ENCODE data around the gene RFPL2.
"Not testable (repeated sequence)": the region's sequence is repeated elsewhere in the genome, so short reads cannot be mapped to it uniquely, and the experiment has no call there.

The RFPL2 gene

GRCh38 chr22:32175115-32175514, 29.8 kb downstream of the RFPL2 start:
- Histone ChIP-seq H4K20me1 (ENCODE audit: low read depth, low read length) (no peaks in the 10 kb centered on the region), H3K4me3 (ENCODE audit: insufficient read depth, low read length, poor library complexity, severe bottlenecking) (no peak overlapping the region), H3K36me3 (ENCODE audit: low read length) (no peaks in the 10 kb centered on the region), H3K9ac (ENCODE audit: low read length) (no peak overlapping the region), H2AFZ (ENCODE audit: low read depth, low read length, severe bottlenecking) (no peak overlapping the region), H3K79me2 (ENCODE audit: insufficient read depth, low read length) (no peaks in the 10 kb centered on the region), H3K9me2 (replicated peaks; ENCODE audit: insufficient read depth, low read length) (no peaks in the 10 kb centered on the region), H3K27me3 (ENCODE audit: low read length) (no peaks in the 10 kb centered on the region), H3K27ac (ENCODE audit: low read depth, low read length) (no peak overlapping the region), H3K9me3 (ENCODE audit: insufficient read depth, low read length) (no peaks in the 10 kb centered on the region), H3K4me2 (ENCODE audit: low read depth, low read length, poor library complexity, severe bottlenecking) (no peak overlapping the region), H3F3A (ENCODE audit: insufficient read depth) (no peaks in the 10 kb centered on the region)
- no peak for TF ChIP-seq EZH2phosphoT487 (conservative IDR thresholded peaks at IDR 0.05; ENCODE audit: low read length)
- TF ChIP-seq CTCF (IDR thresholded peaks at IDR 0.05; ENCODE audit: insufficient read depth, low read length, poor library complexity, severe bottlenecking): no peak

- Histone ChIP-seq H2AFZ (ENCODE audit: low read depth, low read length, severe bottlenecking) (no peak overlapping the region), H3K9ac (ENCODE audit: low read length) (no peak overlapping the region), H3K4me2 (ENCODE audit: low read depth, low read length, poor library complexity, severe bottlenecking) (no peak overlapping the region), H4K20me1 (ENCODE audit: low read depth, low read length) (no peaks in the 10 kb centered on the region), H3K36me3 (ENCODE audit: low read length) (no peaks in the 10 kb centered on the region), H3K27me3 (ENCODE audit: low read length) (no peaks in the 10 kb centered on the region), H3K27ac (ENCODE audit: low read depth, low read length) (no peak overlapping the region), H3K9me2 (replicated peaks; ENCODE audit: insufficient read depth, low read length) (no peaks in the 10 kb centered on the region), H3K4me3 (ENCODE audit: insufficient read depth, low read length, poor library complexity, severe bottlenecking) (no peak overlapping the region), H3K79me2 (ENCODE audit: insufficient read depth, low read length) (no peaks in the 10 kb centered on the region), H3K9me3 (ENCODE audit: insufficient read depth, low read length) (no peaks in the 10 kb centered on the region), H3F3A (ENCODE audit: insufficient read depth) (no peaks in the 10 kb centered on the region)
- TF ChIP-seq EZH2phosphoT487 (conservative IDR thresholded peaks at IDR 0.05; ENCODE audit: low read length): no peak
- no peak for TF ChIP-seq CTCF (IDR thresholded peaks at IDR 0.05; ENCODE audit: insufficient read depth, low read length, poor library complexity, severe bottlenecking)
Observed at GRCh38 chr22:32165681-32166080, 39.2 kb downstream of the RFPL2 start.

GRCh38 chr22:32164075-32164860, 40.6 kb downstream of the RFPL2 start:
- TF ChIP-seq EZH2phosphoT487 (conservative IDR thresholded peaks at IDR 0.05; ENCODE audit: low read length) (no peak), CTCF (IDR thresholded peaks at IDR 0.05; ENCODE audit: insufficient read depth, low read length, poor library complexity, severe bottlenecking) (no peak)
- no peak overlapping the region for H3K4me2 ChIP-seq (ENCODE audit: low read depth, low read length, poor library complexity, severe bottlenecking)
- H3K9me2 ChIP-seq (replicated peaks; ENCODE audit: insufficient read depth, low read length): no peaks in the 10 kb centered on the region
- H3K27me3 ChIP-seq (ENCODE audit: low read length): no peaks in the 10 kb centered on the region
- H4K20me1 ChIP-seq (ENCODE audit: low read depth, low read length): no peaks in the 10 kb centered on the region
- no peaks in the 10 kb centered on the region for H3K79me2 ChIP-seq (ENCODE audit: insufficient read depth, low read length)
- no peak overlapping the region for H3K27ac ChIP-seq (ENCODE audit: low read depth, low read length)
- H3K9ac ChIP-seq (ENCODE audit: low read length): no peak overlapping the region
- H2AFZ ChIP-seq (ENCODE audit: low read depth, low read length, severe bottlenecking): no peak overlapping the region
- no peaks in the 10 kb centered on the region for H3K9me3 ChIP-seq (ENCODE audit: insufficient read depth, low read length)
- no peaks in the 10 kb centered on the region for H3K36me3 ChIP-seq (ENCODE audit: low read length)
- no peaks in the 10 kb centered on the region for H3F3A ChIP-seq (ENCODE audit: insufficient read depth)
- no peak overlapping the region for H3K4me3 ChIP-seq (ENCODE audit: insufficient read depth, low read length, poor library complexity, severe bottlenecking)

GRCh38 chr22:32160411-32160810, 44.5 kb downstream of the RFPL2 start:
- not testable (repeated sequence) for H3K4me3 ChIP-seq (ENCODE audit: insufficient read depth, low read length, poor library complexity, severe bottlenecking); H3K4me2 ChIP-seq (ENCODE audit: low read depth, low read length, poor library complexity, severe bottlenecking); H3K9me2 ChIP-seq (replicated peaks; ENCODE audit: insufficient read depth, low read length); H3K9ac ChIP-seq (ENCODE audit: low read length); H3K27me3 ChIP-seq (ENCODE audit: low read length); H3F3A ChIP-seq (ENCODE audit: insufficient read depth); H3K9me3 ChIP-seq (ENCODE audit: insufficient read depth, low read length); H4K20me1 ChIP-seq (ENCODE audit: low read depth, low read length); H3K79me2 ChIP-seq (ENCODE audit: insufficient read depth, low read length); H3K36me3 ChIP-seq (ENCODE audit: low read length); H3K27ac ChIP-seq (ENCODE audit: low read depth, low read length); H2AFZ ChIP-seq (ENCODE audit: low read depth, low read length, severe bottlenecking)
